NB4 (cell line): ENCODE measurements around the gene OR52W1.
A peak's percentile ranks its signal among the peaks of the same experiment; 100 is the strongest.

Experiments
- DNase-seq: peaks from one replicate; pipeline ENCODE4 v3.0.0; 2010; ENCODE audit warnings: low read depth
- H3K4me3 ChIP-seq: one replicate; pipeline ENCODE4 v1.5.1; 2011; ENCODE audit warnings: mild to moderate bottlenecking, low read depth, low read length, moderate library complexity
- CTCF ChIP-seq: IDR thresholded peaks from one replicate; pipeline ENCODE4 v1.5.1; 2012; ENCODE audit warnings: low read depth, low read length
- MYC ChIP-seq: IDR thresholded peaks from 2 replicates; pipeline ENCODE4 v1.6.1; 2011; ENCODE audit warnings: low read depth, low read length
- POLR2A ChIP-seq: IDR thresholded peaks from 2 replicates; pipeline ENCODE4 v1.6.1; 2011; ENCODE audit warnings: mild to moderate bottlenecking; ENCODE audit not compliant: insufficient read length; ENCODE audit errors: extremely low read depth
- TF ChIP-seq, protein P1 (sequence below): IDR thresholded peaks from 2 replicates; pipeline ENCODE4 v1.6.1; 2011; ENCODE audit warnings: low read depth, low read length

OR52W1 gene

DNA sequence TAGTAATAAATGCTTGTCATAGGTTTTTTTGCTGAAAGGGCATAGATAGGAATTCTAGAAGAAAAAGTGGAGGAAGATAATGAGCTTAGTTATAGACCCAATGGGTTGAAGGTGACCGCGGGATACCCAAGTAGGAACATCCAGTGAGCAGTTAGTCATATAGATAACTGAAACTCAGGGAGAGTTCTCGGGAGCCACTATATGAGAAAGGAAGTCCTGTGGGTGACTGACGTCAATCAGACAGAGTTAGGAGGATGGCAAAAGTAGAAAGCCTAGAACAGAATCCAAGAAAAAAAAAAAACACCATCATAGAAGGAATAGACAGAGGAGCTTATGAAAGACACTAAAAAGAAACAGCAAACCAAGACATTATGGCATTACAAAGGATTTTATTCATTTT is 38.2 kb downstream of the OR52W1 start:
- DNase-seq = no peak
- H3K4me3 ChIP-seq = no peak overlapping the region
- TF ChIP-seq MYC (no peak), POLR2A (no peak), CTCF (no peak)
- TF ChIP-seq, protein P1, sequence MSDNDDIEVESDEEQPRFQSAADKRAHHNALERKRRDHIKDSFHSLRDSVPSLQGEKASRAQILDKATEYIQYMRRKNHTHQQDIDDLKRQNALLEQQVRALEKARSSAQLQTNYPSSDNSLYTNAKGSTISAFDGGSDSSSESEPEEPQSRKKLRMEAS = no peak

DNA sequence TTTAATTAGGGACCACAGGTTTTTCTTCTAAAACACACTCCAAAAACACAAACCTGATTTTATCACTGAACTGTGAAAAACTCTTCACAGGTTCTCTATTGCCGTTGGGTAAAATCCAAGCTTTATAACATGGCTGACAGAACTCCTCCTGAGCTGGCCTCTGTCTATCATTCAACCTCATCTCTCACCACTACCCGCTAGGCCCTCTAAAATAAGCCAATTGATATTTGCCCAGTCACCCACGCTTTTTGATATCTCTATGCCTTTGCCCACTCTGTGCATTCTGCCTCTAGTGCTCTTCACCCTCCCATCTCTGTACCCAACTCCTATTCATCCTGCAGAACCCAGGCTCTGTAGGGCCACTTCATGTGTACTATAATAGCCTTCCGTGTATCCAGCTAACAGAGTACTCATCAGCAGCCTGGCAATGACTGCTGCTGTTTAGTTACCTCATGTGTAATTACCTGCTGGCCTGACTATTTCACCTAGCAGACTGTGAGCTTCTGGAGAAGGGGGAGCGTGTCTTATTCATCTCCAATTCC is 38.8 kb downstream of the OR52W1 start:
- DNase-seq = no peak
- TF ChIP-seq MYC = no peak
- TF ChIP-seq CTCF = no peak
- TF ChIP-seq, protein P1 = no peak
- TF ChIP-seq POLR2A = no peak
- no peak overlapping the region for H3K4me3 ChIP-seq

- H3K4me3 ChIP-seq = no peak within 1 kb of the TSS
- TF ChIP-seq MYC (no peak), CTCF (no peak), POLR2A (no peak)
- TF ChIP-seq, protein P1 = no peak
- DNase-seq = no peak
These were observed 39.9 kb downstream of the OR52W1 start, which contains the start of gene CNGA4 for GRCh38 chr11:6238902-6239301. Gene CNGA4 (plus strand): TSS chr11:6239089. CDS start chr11:6239207, 118 bp downstream.

DNA sequence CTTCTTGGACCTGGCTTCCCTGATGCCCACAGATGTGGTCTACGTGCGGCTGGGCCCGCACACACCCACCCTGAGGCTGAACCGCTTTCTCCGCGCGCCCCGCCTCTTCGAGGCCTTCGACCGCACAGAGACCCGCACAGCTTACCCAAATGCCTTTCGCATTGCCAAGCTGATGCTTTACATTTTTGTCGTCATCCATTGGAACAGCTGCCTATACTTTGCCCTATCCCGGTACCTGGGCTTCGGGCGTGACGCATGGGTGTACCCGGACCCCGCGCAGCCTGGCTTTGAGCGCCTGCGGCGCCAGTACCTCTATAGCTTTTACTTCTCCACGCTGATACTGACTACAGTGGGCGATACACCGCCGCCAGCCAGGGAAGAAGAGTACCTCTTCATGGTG is 41.1 kb downstream of the OR52W1 start:
- no peak for DNase-seq
- TF ChIP-seq, protein P1 = no peak
- TF ChIP-seq CTCF (no peak), MYC (no peak), POLR2A (no peak)

GRCh38 chr11:6240781-6241180 is 41.8 kb downstream of the OR52W1 start:
- peak; percentile 68 for DNase-seq
- H3K4me3 ChIP-seq = no peak overlapping the region
- TF ChIP-seq MYC (no peak), POLR2A (no peak)
- TF ChIP-seq, protein P1 = no peak

More for the DNA sequence above, 41.1 kb downstream of the OR52W1 start:
- no peak overlapping the region for H3K4me3 ChIP-seq

DNA sequence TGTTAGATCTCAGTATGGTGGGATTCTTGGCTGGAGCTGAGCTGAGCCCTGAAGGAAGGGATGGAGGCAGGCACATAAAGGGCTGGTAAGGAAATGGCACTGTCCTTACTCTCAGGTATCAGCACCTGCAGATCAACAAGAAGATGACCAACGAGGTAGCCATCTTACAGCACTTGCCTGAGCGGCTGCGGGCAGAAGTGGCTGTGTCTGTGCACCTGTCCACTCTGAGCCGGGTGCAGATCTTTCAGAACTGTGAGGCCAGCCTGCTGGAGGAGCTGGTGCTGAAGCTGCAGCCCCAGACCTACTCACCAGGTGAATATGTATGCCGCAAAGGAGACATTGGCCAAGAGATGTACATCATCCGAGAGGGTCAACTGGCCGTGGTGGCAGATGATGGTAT is 42.3 kb downstream of the OR52W1 start:
- no peak for DNase-seq
- no peak overlapping the region for H3K4me3 ChIP-seq

More for the DNA sequence above, 42.3 kb downstream of the OR52W1 start:
- TF ChIP-seq POLR2A (no peak), MYC (no peak), CTCF (no peak)
- TF ChIP-seq, protein P1 = no peak
